HG03175 (cell line): ENCODE results near the gene WFDC6.
"Not testable (repeated sequence)": the region's sequence is repeated elsewhere in the genome, so short reads cannot be mapped to it uniquely, and the experiment has no call there.

Source experiments
- ATAC-seq: cut with Tn5 transposase; IDR thresholded peaks from one replicate; pipeline ENCODE4 v1.9.1; 2021; ENCODE audit warnings: mild to moderate bottlenecking, moderate library complexity; ENCODE audit not compliant: unreplicated experiment

Gene WFDC6

GRCh38 chr20:45539382-45539781 lies at the start of gene WFDC6:
Gene WFDC6 (minus strand): TSS chr20:45539482. CDS start chr20:45539407, 75 bp downstream.
- ATAC-seq: no peak

DNA sequence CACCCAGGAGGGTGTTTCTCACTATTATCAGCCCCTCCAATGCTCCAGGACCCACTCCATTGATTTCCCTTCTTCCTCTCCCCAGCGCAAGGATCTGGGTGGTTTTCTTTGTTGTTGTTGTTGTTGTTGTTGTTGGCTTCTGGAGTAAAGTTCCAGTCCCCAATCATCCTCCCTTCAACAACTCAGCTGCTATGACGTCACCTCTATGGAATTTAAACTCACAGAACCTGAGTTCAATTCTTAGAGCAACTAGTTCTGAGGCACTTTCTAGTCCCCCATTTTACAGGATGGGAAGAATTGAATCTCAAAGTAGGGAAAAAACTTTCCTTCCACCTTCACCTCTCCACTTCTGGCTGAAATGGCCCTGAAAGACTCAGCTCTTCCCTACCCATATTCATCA lies 49.5 kb upstream of the WFDC6 start:
- ATAC-seq: no peak

GRCh38 chr20:45585986-45586385 lies 46.7 kb upstream of the WFDC6 start:
- ATAC-seq: not testable (repeated sequence)

- ATAC-seq: not testable (repeated sequence)
Observed at GRCh38 chr20:45584294-45584693, 45.0 kb upstream of the WFDC6 start.

DNA sequence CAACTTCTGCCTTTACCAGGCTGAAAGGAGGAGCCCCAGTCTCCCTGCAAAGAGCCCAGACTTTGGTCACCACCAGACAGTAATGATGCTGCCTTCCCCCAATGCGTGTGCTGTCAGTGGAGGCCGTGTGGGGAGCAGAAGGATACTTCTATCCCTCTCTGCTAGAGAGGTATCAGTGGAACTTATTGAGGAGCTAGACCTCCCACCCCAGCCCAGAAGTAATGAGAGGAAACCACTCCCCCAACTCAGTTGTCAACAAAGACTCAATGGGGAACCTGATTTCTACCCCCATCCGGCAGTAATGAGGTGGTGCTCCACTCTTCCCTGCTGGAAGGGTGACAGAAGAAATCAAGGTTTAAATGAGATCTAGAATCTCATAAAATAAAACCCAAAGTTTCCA lies 44.2 kb upstream of the WFDC6 start:
- no peak for ATAC-seq

GRCh38 chr20:45581702-45582101 lies 42.4 kb upstream of the WFDC6 start:
- no peak for ATAC-seq

- ATAC-seq: no peak
Observed at GRCh38 chr20:45579184-45579583, 39.9 kb upstream of the WFDC6 start, which contains the start of gene WFDC8. Gene WFDC8 (minus strand): TSS chr20:45579284. CDS start chr20:45579247, 37 bp downstream.

GRCh38 chr20:45578231-45578630 lies 38.9 kb upstream of the WFDC6 start:
- ATAC-seq: no peak

DNA sequence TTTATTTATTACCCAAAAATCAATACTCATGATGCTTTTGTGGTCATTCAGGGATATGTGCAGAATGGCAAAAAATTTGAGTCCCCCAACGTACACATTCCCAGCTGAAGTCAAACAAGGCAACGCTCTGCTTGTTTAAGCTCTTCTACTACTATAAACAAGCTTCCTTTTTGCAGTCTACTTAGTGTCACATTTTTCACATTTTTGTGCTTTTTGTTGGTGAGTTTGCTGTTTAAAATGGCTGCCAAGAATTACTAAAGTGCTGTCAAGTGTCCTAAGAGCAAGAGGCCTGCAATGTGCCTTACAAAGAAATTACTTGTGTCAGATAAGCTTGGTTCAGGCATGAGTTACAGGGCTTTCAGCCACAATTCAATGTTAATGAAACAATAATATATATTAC lies 37.7 kb upstream of the WFDC6 start:
- no peak for ATAC-seq

DNA sequence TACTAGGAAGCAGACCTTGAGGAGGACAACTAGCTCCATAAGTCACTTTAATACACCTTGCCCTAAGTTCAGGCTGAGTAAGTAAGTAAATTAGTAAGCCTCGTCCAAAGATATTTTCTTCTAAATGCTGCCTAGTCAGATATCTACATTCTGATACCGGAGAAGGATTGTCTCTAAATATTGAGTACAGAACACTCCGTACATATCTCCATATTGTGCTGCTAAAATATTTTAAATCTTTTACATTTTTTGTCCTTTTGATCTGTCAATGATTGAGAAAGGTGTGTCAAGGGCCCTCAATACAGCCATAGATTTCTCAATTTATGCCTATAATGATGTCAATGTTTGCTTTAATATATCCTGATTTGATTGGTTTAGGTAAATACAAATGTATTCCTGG lies 36.6 kb upstream of the WFDC6 start:
- ATAC-seq: no peak

GRCh38 chr20:45569650-45570049 lies 30.4 kb upstream of the WFDC6 start:
- ATAC-seq: not testable (repeated sequence)

DNA sequence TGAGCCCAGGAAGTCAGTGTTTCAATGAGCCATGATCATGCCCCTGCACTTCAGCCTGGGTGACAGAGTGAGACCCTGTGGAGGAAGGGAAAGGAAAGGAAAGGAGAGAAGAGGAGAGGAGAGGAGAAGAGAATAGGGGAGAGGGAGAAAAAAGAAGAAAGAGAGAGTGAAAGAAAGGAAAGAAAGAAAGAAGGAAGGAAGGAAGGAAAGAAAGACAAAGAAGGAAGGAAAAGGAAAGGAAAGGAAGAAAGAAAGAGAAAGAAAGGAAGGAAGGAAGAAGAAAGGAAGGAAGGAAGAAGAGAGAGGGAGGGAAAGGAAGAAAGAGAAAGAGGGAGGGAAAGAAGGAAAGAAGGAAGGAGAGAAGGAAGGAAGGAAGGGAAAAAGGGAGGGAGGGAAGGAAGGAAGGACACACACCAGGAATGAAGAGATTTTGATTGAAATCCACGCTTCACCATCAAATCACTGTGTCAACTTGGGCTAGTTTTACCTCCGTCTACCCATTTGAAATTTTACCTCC lies 25.5 kb upstream of the WFDC6 start:
- no peak for ATAC-seq

DNA sequence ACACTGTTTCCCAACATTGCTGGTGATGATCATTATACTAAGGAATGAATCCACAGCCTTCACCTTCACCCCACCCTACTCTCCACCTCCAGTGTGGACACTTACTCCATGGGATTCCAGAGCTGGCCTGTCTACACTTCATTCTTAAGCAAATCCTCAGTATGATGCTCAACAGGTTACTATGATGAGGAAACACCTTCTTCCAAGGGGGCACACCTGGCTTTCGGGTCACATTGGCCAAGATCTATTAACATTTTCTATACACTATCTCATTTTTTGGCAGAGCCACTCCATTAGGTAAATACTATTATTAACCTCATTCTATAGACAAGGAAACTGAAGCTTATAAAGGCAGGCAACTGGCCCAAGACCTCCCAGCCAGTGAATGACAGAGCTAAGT lies 15.9 kb upstream of the WFDC6 start:
- no peak for ATAC-seq

DNA sequence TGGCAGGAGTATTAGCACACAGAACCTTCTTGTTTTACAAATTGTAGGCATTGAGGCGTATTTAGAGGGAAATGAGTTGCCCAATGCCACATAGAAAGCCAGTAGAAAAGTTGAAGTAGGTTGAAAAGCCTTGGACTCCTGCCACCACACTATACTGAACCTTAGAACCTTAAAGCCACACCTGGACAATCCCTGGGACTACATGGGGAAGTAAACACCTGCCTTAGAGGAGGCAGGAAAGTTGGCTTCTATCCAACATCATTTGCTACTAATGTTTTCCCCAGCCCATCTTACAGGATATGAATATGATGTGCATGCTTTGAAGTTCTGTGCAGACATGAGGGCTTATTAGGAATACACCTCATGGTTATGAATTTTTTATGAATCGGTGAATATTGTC lies 13.2 kb upstream of the WFDC6 start:
- ATAC-seq: no peak

DNA sequence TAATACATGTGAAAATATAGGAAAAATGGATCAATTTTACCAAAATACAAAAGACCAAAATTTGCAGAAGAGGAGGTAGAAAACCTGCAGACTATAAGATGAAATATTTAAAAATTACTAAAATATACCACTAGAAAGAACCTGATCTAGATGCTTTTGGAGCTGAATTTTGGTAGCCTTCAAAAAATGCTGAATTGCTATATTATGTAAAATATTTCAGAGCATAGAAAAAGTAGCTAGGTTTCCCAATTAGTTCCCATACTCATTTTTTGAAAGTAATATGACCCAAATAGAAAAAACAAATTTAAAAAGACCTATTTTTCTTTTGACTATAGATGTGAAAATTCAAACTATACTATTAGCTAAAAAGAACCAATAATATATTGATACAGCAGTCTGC lies 11.5 kb upstream of the WFDC6 start:
- ATAC-seq: no peak

- no peak for ATAC-seq
Observed at GRCh38 chr20:45548410-45548809, 9.1 kb upstream of the WFDC6 start.

- ATAC-seq: no peak
Observed at GRCh38 chr20:45547206-45547770, 8.0 kb upstream of the WFDC6 start, which contains the start of gene EPPIN. Gene EPPIN (minus strand): TSS chr20:45547401. CDS start chr20:45547357, 44 bp downstream.

DNA sequence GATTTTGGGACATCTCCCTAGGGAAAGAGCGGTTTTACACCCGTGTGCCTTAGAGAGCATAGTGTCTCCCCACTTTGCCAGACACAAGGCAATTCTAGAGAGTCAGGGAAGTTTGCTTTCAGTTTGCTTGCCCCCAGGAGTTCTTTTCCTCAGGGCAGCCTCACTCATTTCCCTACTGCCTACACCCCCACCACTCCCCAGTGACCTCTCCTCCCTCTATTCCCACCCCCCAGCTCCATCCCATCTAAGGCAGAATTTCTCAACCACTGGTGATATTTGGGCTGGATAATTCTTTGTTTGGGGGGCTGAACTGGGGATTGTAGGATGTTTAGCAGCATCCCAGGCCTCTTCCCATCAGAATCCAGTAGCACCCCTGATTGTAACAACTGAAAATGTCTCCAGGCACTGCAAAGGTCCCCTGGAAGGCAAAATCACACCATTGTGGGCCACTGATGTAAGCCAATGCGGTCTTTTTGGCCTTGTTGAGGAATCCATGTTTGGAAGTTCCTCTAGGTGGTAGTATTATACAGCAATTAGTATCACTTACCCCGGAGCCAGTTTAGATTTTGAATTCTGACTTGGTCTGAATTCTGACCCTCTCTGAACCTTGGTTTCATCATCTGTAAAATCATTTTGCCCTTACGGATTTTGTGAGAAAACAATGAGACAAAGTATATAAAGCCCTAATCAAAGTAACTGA lies 6.6 kb upstream of the WFDC6 start:
- no peak for ATAC-seq

DNA sequence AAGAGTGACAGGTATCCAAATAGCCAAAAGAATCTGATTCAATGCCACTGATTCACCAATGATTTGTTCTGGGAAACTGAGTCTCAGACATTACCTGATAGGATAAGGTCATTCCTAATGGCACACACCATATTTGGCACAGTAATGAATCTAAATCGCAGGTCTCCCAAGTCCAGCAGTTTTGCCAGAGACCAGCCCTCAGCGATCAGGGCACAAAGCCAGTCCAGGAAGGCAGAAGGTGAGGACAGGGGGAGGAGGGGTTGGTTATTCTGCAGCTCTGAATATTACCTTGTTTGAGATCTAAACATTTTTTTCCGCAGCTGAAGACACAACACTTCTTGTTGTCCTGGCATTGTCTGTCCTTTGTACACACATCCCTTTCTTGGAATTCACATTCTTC lies 6.1 kb upstream of the WFDC6 start:
- no peak for ATAC-seq

GRCh38 chr20:45538209-45538799 lies 978 bp downstream of the WFDC6 start:
- ATAC-seq: no peak

- no peak for ATAC-seq
Observed at GRCh38 chr20:45527294-45527693, 12.0 kb downstream of the WFDC6 start.

DNA sequence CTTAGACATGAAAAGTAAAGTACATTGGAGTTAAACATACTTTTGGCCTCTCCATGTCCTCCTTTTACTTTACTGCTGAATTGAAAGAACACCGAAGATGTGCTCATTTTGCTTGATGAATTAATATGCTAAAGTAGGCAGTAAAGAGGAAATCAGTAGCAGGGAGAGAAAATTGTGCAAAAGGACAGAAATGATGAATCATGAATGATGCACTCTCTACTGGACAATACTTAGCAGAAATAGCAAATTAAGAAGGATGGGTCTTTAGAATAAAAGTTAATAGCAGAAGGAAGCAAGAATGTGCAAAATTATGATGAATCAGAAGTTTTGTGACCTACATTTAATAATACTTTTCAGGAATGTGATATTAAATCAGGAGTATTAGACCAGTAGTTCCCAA lies 15.5 kb downstream of the WFDC6 start:
- ATAC-seq: no peak
